ENCODE data around the gene SPCS1.

DNA sequence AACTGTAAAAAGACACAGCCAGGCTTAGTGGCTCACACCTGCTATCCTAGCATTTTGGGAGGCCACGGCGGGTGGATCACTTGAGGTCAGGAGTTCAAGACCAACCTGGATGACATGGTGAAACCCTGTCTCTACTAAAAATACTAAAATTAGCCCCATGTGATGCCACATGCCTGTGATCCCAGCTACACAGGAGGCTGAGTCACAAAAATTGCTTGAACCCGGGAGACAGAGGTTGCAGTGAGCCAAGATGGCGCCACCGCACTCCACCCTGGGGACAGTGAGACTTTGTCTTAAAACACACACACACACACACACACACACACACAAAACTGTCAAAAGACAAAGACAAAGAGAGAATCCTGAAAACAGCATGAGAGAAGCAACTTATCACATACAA, 18.0 kb downstream of the SPCS1 start:
- TF ChIP-seq, protein P1, sequence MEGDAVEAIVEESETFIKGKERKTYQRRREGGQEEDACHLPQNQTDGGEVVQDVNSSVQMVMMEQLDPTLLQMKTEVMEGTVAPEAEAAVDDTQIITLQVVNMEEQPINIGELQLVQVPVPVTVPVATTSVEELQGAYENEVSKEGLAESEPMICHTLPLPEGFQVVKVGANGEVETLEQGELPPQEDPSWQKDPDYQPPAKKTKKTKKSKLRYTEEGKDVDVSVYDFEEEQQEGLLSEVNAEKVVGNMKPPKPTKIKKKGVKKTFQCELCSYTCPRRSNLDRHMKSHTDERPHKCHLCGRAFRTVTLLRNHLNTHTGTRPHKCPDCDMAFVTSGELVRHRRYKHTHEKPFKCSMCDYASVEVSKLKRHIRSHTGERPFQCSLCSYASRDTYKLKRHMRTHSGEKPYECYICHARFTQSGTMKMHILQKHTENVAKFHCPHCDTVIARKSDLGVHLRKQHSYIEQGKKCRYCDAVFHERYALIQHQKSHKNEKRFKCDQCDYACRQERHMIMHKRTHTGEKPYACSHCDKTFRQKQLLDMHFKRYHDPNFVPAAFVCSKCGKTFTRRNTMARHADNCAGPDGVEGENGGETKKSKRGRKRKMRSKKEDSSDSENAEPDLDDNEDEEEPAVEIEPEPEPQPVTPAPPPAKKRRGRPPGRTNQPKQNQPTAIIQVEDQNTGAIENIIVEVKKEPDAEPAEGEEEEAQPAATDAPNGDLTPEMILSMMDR (IDR thresholded peaks at IDR 0.05), result no peak
- no peak for TF ChIP-seq POLR2AphosphoS5 (IDR thresholded peaks at IDR 0.05)
- no peak for TF ChIP-seq POLR2A (IDR thresholded peaks at IDR 0.05; ENCODE audit: low read depth)
- no peak for TF ChIP-seq EP300 (IDR thresholded peaks at IDR 0.05)

Measured in esophagus muscularis mucosa (tissue), 4 donors.